Measurements from ENCODE around the gene NFIX.

DNA sequence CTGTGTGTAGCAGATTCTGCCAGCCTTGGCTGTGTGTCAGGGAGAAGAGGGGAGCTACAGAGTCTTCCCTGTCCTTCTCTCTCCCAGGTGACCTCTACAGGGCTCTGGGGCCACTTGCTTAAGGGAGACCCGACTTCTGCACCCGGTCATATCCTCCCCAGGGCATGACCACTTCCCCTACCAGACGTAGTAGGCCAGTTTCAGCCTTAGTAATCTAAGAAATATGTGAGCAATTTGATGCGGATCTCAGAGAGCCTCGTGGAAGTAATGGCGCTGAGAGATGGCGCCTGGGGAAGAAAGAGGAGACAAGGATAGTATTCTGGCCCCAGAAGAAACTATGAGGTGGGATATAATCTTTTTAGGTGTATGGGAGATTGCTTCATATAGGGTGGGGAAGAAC, 41.9 kb downstream of the NFIX start:
- TF ChIP-seq POLR2A (IDR thresholded peaks at IDR 0.05) = no peak
- TF ChIP-seq, protein P1, sequence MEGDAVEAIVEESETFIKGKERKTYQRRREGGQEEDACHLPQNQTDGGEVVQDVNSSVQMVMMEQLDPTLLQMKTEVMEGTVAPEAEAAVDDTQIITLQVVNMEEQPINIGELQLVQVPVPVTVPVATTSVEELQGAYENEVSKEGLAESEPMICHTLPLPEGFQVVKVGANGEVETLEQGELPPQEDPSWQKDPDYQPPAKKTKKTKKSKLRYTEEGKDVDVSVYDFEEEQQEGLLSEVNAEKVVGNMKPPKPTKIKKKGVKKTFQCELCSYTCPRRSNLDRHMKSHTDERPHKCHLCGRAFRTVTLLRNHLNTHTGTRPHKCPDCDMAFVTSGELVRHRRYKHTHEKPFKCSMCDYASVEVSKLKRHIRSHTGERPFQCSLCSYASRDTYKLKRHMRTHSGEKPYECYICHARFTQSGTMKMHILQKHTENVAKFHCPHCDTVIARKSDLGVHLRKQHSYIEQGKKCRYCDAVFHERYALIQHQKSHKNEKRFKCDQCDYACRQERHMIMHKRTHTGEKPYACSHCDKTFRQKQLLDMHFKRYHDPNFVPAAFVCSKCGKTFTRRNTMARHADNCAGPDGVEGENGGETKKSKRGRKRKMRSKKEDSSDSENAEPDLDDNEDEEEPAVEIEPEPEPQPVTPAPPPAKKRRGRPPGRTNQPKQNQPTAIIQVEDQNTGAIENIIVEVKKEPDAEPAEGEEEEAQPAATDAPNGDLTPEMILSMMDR (IDR thresholded peaks at IDR 0.05) = no peak

All from ovary (tissue), 3 donors.